NT2/D1 (cell line): ENCODE measurements around the gene MAML3.

ENCODE experiments used
- DNase-seq: peaks from one replicate; pipeline ENCODE4 v3.0.0-alpha.2; 2011; ENCODE audit warnings: low read depth, low spot score
- H3K27me3 ChIP-seq: 2 replicates; pipeline ENCODE4 v1.6.0; 2011; ENCODE audit warnings: mild to moderate bottlenecking; ENCODE audit not compliant: insufficient read length, insufficient read depth
- H3K36me3 ChIP-seq: 2 replicates; pipeline ENCODE4 v1.6.1; 2011; ENCODE audit warnings: mild to moderate bottlenecking, low read length, mixed read lengths; ENCODE audit not compliant: insufficient read depth, insufficient read length
- H3K4me1 ChIP-seq: 2 replicates; pipeline ENCODE4 v1.5.1; 2011; ENCODE audit not compliant: insufficient read depth, insufficient read length
- H3K4me3 ChIP-seq: 2 replicates; pipeline ENCODE4 v1.5.1; 2011; ENCODE audit warnings: low read depth; ENCODE audit not compliant: insufficient read length
- H3K9ac ChIP-seq: 2 replicates; pipeline ENCODE4 v1.6.0; 2011; ENCODE audit warnings: low read depth; ENCODE audit not compliant: insufficient read length
- H3K9me3 ChIP-seq: 2 replicates; pipeline ENCODE4 v1.5.1; 2011; ENCODE audit warnings: mild to moderate bottlenecking, low read length; ENCODE audit not compliant: insufficient read depth
- SUZ12 ChIP-seq: IDR thresholded peaks from 2 replicates; pipeline ENCODE4 v1.6.1; 2011; ENCODE audit not compliant: insufficient read length, insufficient read depth; ENCODE audit errors: extremely low read depth
- YY1 ChIP-seq: IDR thresholded peaks from 2 replicates; pipeline ENCODE4 v1.6.1; 2011; ENCODE audit not compliant: insufficient read length, insufficient read depth
- ZNF274 ChIP-seq: IDR thresholded peaks from 2 replicates; pipeline ENCODE4 v1.6.1; 2011; ENCODE audit warnings: mild to moderate bottlenecking, low read depth, low read length

Gene MAML3

DNA sequence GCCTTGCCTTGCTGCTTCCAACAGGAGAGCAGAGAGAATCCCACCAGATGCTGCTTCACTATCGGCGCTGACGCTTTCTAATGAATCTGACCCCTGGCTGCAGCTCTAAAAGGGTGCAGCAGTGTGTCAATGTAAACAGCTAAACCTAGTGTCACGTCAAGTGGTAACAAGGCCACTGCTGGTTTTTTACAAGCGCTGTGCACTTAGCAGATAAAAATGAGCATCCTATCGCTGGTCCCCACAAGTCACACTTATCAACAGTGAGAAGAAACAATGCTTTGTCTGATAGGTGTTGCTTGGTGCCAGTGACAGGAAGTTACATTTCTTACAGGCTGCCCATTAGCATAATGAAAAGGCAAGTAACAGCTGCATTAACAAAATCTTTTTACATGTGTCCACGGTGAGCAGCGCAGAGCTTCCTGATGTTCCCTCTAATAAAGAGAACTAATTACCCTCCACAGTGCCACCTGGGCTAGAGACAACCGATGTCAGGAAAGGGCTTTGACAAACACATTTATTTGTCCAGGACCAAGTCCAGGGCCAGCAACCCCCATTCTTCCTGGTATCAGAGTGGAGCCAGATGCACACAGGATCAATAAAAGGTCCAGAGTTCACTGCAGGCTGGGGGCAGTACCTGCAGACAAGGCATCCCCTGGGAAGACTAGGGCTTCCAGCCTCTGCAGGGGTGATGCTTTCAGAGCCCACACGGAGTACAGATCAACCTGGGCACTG lies 312.4 kb downstream of the MAML3 start:
- H3K4me1 ChIP-seq = no peaks in the 10 kb centered on the region
- no peak for TF ChIP-seq ZNF274
- no peak for TF ChIP-seq SUZ12
- TF ChIP-seq YY1 = no peak

DNA sequence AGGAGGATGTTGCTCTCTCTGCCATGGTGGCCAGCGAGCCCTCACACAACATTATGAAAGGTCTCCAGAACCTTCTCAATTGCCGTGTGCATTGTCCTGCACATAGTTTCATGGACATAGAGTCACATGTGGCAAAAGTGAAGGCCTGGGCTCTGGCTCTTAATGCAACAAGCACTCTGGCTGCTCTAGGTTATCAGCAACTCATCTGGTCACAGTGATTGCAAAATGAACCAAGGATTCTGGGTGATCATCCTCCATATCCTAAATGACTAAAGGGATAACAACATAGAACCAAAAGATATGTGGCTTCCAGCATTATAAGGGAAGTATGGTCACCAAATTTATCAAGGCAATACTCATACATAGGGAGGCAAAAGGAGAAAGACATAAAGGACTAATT lies 313.2 kb downstream of the MAML3 start:
- H3K4me3 ChIP-seq = no peak overlapping the region
- H3K36me3 ChIP-seq = no peaks in the 10 kb centered on the region
- no peaks in the 10 kb centered on the region for H3K9me3 ChIP-seq
- no peak for DNase-seq
- TF ChIP-seq YY1 = no peak
- TF ChIP-seq ZNF274 = no peak
- TF ChIP-seq SUZ12 = no peak
- H3K27me3 ChIP-seq = no peaks in the 10 kb centered on the region
- no peak overlapping the region for H3K9ac ChIP-seq
- no peaks in the 10 kb centered on the region for H3K4me1 ChIP-seq

More for the DNA sequence above, 312.4 kb downstream of the MAML3 start:
- H3K9me3 ChIP-seq = no peaks in the 10 kb centered on the region
- H3K36me3 ChIP-seq = no peaks in the 10 kb centered on the region
- no peaks in the 10 kb centered on the region for H3K27me3 ChIP-seq
- no peak overlapping the region for H3K4me3 ChIP-seq
- no peak for DNase-seq
- no peak overlapping the region for H3K9ac ChIP-seq

GRCh38 chr4:139839403-139840031 lies 314.5 kb downstream of the MAML3 start:
- Histone ChIP-seq H3K9ac (no peak overlapping the region), H3K4me3 (no peak overlapping the region), H3K4me1 (no peaks in the 10 kb centered on the region), H3K27me3 (no peaks in the 10 kb centered on the region), H3K36me3 (no peaks in the 10 kb centered on the region), H3K9me3 (no peaks in the 10 kb centered on the region)
- TF ChIP-seq ZNF274 (no peak), YY1 (no peak), SUZ12 (no peak)
- no peak for DNase-seq

DNA sequence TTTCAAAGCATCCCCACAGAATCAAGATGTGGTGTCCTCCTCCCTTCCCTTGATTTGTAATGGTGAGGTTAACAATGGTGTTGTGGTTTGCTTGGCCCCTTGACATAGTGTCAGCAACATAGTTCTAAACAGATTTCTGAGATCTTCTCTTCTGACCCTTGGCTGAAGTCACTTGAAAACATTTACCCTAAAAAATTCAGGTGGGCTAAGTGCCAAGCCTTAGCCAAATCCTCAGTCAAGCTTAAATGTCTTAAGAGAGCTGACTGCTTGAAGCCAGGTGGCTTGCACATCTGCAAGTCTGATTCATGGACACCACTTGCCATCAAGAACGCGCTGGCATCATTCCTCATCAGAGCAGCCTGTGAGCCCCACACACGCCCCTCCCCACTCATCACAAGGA lies 315.2 kb downstream of the MAML3 start:
- H3K36me3 ChIP-seq = no peaks in the 10 kb centered on the region
- no peak for DNase-seq
- H3K4me1 ChIP-seq = no peaks in the 10 kb centered on the region
- TF ChIP-seq YY1 (no peak), ZNF274 (no peak), SUZ12 (no peak)
- no peaks in the 10 kb centered on the region for H3K9me3 ChIP-seq
- no peaks in the 10 kb centered on the region for H3K27me3 ChIP-seq
- no peak overlapping the region for H3K9ac ChIP-seq
- no peak overlapping the region for H3K4me3 ChIP-seq

GRCh38 chr4:139834981-139835391 lies 319.0 kb downstream of the MAML3 start:
- DNase-seq = no peak
- no peak overlapping the region for H3K4me3 ChIP-seq
- no peaks in the 10 kb centered on the region for H3K9me3 ChIP-seq
- no peak for TF ChIP-seq ZNF274
- no peak for TF ChIP-seq YY1
- no peak for TF ChIP-seq SUZ12
- H3K36me3 ChIP-seq = no peaks in the 10 kb centered on the region
- no peaks in the 10 kb centered on the region for H3K4me1 ChIP-seq
- no peaks in the 10 kb centered on the region for H3K27me3 ChIP-seq
- H3K9ac ChIP-seq = no peak overlapping the region

GRCh38 chr4:139834226-139834662 lies 319.7 kb downstream of the MAML3 start:
- Histone ChIP-seq H3K4me1 (no peaks in the 10 kb centered on the region), H3K4me3 (no peak overlapping the region), H3K36me3 (no peaks in the 10 kb centered on the region), H3K9ac (no peak overlapping the region), H3K27me3 (no peaks in the 10 kb centered on the region), H3K9me3 (no peaks in the 10 kb centered on the region)
- DNase-seq = no peak
- TF ChIP-seq YY1 (no peak), SUZ12 (no peak)

DNA sequence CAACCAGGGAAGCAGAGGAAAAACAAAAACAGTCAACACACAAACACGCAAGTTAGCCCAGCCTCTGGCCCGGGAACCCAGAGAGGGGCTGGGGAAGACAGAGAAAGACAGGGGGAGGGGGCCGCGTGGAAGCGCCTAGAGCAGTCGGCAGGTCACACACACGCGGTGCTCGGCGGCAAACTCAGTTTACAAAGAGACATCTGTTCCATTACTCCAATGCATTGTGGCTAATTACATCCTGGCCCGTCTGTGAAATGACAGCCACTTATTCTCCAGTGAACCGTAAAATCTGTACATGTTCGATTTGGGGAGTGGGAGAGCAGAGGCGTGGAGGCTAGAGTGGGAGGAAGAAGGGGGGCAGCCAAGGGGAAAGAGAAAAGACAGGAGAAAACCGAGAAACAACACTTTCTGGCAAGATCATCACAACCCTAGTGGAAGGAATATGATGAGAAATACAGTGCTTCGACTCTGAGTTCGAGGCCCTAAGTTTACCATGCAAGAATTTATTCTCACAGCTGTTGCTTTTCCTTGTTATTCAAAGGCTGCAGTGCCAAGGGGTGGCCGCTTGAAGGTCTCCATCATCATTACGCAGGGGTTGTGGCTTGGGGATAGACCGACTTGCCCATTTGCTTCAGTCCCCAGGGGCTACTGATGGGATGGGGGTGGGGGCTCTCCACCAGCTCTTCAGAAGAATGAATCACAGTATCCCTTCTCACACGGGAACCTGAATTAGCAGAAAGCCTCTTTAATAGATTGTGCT lies 320.7 kb downstream of the MAML3 start:
- Histone ChIP-seq H3K4me3 (no peak overlapping the region), H3K36me3 (no peaks in the 10 kb centered on the region), H3K9me3 (no peaks in the 10 kb centered on the region), H3K27me3 (no peaks in the 10 kb centered on the region), H3K4me1 (no peaks in the 10 kb centered on the region), H3K9ac (no peak overlapping the region)
- DNase-seq = no peak
- TF ChIP-seq YY1 (no peak), ZNF274 (no peak), SUZ12 (no peak)
